NCI-H345 treated with DMSO at 0.1 percent for 48 hours (cell line): ENCODE results near the gene ERBB4.

ENCODE experiments used
- DNase-seq: peaks from one replicate; lab custom pipeline; 2025; ENCODE audit not compliant: unreplicated experiment; lab: John Stamatoyannopoulos, UW

Gene ERBB4

DNA sequence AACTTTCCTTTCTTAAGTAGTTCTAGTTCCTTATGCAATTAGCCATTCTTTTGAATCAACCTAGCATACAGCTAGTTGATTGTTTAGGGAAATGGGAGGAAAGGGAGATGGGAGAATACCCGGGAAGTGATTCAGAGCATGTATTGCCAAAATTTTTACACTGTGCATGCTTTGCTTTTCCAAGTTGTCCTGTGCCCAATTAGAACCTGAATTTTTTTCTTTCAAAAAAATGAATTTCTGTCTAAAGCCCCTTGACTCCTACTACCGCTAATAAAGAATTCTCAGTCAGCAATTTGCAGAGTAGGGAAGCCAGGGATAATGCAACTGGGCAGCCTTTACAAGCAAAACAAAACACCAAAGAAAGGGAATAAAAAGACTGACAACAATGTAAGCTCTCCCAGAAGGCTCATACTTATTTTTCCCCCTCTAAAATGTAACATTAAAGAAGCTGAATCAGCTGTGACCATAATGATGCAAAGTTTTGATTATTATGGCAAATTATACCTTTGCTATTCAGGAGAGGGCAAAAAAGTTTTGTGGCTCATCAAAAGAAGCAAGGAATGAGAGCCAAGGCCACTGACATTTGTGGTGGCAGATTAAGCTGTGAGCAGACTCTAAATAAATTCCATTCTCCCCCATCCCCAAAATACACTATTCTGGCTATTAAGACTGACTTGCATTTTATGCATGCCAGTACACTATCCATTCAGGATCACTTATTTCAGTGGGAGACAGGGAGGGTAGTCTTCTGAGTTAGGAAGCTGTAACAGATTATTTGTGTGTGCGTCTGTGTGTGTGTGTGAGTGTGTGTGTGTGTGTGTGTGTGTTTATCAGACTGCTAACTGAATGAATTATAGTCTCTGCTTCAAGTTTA lies 174.3 kb downstream of the ERBB4 start:
- no peak for DNase-seq

DNA sequence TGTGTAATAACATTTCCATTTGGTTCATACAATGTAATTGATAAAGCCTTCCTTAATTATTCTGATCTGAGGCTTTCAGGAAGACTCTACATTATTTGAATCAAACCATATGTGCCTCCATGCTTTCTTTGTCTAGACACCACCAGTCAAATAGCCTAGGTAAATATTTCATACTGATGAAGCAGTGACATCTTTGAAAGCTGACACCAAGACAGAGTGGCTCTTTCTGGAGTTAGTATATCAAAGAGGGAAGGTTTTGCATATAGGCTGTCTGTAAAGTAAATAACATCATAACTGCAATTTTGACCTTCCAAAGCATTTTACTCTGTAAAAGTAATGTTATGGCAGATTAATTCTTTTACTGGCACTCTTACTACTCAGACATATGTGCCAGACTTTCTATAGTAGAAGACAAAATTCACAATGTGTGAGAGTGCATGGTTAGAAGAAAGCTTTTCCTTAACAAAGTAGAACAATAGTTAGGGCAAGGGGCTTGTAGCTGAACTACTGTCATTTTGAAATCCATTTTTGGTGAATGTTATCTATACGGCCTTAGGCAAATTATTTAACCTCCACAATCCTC lies 177.3 kb downstream of the ERBB4 start:
- peak; percentile 1 for DNase-seq

DNA sequence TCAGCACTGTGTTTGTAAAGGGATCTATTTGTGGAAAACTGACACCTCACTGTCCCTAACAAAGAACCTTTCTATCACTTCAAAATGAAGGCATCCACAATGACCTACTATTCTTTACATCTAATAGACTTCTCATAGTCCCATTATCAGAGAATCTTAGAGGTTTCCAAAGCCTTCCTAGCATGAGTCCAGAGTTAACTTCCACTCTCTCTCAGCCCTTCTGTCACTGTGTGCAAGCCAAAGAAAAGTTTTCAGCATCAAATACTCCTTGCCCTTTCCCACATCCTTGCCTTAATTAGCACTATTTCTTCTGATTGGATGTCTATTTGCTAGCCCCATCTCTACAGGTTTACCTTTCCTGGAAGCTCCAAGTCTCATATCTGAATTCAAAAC lies 178.5 kb downstream of the ERBB4 start:
- no peak for DNase-seq

DNA sequence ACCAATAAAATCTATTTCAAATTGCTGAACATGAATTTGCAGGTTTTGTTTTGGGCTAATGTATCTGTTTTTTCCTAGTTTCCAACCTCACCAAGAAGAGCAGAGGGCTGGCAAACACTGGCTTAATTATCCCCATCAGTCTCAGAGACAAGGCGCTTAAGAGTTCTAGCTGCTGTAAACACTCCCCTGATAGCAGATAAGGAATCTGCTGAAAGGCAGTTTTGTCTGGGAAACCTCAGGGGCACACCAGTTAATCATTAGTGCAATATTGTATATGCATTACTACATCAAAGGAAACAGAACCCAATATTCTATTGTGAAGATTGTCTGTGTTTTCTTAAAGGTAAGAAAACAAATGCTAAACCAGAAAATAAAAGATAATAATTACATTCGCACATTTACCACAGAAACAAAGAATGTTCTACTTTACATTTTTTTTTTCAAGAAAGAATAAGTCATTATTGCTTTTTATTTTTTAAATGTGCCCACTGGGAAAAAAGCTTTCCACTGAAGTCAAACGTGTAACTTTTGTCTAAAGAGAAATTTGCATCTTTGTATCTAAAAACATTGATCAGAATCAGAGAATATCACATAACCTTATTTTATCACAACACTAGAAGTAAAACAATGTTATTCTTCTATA lies 179.1 kb downstream of the ERBB4 start:
- DNase-seq, result no peak

DNA sequence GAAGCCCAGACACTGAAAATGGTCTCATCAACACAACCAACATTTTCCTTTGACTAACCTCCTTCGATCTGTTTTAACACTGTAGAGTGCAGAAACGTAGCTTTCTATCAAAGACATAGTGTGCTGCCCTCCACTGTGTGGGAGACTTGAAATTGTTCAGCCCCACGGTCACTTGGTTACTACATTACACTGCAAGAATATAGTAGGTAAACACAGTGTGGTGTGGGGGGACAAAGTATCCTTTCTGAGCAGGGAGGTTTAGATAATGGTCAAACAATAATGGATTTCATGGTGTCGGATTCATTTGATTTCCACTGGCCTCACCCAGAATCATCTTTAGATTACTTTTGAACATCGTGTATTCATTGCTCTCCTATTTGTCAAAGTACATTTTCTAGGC lies 181.0 kb downstream of the ERBB4 start:
- no peak for DNase-seq

DNA sequence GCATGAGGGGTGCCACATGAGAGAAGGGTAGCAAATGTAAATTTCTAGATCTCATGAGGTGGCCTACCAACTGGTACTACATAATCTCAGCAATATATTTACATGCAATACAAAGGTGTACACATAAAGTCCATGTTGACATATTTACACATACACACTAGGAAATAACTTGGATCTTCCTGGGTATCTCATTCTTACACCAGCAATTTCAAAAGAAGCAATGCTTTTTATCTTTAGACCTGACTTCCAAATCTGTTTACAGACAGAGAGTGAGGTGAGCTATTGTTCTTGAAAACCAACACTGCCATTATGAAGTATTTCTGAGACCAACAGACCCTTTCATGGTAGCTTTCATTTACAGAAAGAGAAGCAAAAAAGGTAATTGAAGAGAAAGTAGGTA lies 184.2 kb downstream of the ERBB4 start:
- DNase-seq, result no peak

DNA sequence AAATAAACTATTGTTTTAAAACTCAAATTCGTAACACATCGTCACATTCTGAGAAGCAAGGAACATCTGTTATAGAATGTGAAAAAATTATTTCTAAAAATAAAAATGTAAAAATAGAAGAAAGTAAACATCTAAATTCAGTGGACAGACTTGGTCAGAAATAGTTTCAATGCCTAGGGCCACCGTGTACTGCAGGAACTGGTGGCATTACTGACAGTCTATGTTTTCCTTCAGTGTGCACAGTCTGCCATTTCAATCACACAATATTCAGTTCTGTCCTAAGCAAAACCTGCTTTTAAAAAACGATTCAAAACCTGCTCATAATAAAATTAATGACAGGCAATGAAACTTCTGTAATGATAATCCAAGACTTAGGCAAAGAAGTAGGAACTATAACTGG lies 190.1 kb downstream of the ERBB4 start:
- DNase-seq, result no peak

DNA sequence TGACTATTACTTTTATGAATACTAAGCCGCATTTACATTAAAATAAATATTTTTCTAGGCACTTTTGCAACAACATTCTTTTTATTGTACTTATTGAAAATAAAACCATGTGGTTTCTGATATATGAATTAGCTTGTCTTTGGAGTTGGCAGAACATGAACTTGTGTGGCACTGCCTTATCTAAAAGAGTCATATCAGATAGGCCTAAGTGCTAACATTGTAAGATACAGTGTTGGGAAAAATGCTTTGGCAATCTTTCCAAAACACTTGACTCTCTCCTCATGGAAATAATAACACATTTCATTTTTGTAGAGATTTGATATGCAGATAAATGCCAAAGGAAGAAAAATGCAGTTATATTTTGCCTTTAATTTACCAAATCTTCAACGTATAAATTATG lies 191.7 kb downstream of the ERBB4 start:
- DNase-seq, result no peak

DNA sequence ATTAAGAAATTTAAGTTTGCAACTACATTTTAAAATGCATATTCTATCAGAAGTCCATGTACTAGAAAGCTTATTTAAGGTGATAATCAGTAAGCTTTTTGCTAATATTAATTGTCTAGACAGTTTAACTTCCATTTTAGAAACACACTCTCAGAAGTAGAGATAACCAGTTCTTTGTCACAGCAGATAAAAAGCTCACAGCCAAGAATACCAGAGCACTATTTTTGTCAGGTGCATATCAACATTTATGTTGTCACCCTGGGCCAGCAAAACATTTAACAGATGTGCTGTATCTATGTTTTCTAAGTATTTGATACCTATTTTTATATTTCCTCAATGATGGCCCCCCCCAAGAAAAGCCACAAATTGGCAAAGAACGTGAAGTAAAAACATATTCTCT lies 192.6 kb downstream of the ERBB4 start:
- DNase-seq, result no peak

DNA sequence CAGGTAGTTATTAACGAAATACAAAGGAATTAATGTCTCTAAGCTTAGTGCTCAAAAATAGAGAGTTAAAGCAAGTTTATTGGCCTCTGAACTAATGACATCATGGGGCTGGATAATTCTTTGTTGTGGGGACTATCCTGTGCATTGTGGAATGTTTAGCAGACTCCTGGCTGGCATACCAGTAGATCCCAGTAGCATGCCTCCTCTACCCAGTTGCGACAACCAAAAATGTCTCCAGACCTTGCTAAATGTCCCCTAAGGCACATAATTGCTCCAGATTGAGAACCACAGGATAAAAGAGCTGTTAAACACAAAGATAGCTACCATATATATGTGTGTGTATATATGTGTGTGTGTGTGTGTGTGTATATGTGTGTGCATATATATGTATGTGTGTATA lies 194.5 kb downstream of the ERBB4 start:
- DNase-seq, result no peak

DNA sequence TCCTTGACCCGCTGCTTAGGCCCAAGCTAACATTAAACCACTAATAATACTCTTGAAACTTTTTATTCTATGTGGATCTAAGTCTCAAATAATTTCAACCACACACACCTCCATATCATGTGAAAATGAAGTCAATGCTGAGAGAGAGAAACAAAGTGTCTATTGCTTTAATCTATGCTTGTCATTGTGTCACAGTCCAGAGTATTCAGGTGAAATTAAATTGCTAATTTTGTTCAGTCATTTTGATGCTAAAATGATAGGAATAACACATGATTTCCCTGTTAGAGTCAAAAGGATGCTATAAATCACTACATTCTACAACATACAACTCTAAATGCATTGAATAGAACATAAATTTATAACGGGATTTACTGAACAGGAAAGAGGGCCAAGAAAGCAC lies 195.4 kb downstream of the ERBB4 start:
- DNase-seq, result no peak

DNA sequence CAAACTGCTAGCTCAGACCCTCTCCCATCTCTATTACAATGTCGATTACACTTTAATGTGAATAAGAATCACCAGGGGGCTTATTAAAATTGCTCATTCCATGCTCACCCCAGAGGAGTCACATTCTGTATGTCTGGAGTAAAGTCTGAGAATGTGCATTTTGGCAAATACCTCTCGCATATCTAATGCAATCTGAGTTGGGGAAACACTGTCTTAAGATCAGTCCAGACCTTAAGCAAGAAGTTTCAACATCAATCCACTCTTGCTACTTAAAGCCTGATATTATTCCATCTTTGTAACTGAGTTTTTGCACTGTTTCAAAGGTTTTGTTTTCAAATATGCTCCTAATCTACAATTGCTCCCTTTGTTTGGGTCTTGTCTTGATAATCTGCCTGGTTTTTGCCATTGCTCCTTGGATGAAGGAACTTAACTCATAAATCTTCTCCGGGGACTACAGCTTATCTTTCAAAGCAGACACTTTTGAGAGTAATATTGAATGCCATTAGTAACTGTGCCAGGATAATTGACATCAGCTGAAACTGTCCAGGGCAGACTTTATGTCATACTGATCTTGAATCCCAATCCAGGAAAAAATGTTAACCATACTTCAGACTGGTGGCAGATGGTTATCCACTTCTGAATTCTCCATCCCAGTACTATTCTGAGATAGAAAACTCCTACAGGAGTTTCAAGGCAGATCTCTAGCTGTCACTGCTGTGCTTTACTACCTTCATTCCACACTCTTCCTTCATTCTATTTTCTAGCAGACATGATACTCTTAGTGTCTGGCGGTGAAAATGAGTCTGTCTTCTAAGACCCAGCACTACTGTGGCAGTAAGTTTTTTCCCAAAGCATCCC lies 200.9 kb downstream of the ERBB4 start:
- DNase-seq, result no peak

DNA sequence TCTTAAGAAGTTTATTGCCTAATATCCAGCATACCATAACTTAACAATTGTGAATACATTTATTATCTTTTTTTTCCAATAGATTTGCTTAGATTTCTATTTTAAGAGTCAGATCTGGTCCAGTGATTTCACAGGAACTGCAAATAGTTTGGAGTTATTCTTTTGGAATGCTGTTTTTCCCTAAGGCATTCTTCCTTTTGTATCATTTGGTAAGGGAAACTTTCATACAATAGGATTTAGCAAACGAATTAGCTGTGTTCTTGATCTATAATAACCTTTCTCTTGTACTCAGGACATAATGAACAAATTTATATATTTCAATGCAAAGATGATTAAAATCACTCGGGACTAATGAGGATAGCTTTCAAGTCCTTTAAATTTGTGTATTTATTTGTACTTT lies 201.6 kb downstream of the ERBB4 start:
- no peak for DNase-seq

DNA sequence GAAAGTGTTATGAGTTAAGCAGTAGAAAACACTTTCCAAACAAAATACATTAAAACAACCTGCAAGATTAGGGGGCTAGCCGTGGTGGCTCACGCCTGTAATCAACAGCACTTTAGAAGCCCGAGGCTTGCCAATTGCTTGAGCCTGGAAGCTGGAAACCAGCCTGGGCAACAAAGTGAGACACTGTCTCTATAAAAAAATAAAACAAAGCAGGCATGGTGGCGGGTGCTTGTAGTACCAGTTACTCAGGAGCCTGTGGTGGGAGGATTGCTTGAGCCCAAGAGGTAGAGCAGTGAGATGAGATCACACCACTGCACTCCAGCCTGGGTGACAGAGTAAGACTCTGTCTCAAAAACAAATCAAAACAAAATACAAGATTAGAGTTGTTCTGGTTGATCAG lies 208.3 kb downstream of the ERBB4 start:
- DNase-seq, result no peak

DNA sequence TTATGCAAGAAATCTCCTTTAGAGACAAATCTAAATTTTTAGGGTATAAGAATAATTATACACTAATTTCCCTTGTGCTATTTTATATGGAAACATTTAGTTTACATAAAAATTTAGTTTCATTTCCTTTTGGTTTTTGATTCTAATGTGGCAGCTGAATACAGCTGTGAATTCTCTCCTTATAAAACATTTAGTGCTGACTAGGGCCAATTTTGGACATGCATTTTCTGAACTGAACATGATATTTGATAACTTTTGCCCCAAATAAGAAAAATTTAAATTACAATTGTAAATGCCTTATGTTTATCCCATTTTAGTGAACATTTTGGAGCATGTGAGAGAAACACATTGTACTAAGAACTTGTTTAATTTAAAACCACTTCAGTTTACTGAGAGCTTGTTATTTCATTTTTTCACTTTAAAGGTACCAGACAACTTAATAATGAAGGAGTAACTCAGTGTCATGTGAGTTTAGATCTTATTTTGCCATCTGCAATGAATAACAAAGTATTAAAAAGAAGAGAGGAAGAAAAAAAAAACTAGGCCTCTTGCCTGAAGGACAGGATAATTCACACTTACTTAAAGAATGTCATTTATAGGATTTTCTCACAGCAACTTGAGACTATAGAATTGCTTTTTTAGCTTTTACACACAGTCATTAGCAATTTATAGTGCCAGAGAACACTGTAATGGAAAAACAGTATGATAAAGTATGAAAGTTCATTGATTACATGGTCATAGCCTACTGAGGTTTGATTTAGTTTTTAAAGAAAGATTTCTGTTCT lies 209.7 kb downstream of the ERBB4 start:
- DNase-seq, result no peak

DNA sequence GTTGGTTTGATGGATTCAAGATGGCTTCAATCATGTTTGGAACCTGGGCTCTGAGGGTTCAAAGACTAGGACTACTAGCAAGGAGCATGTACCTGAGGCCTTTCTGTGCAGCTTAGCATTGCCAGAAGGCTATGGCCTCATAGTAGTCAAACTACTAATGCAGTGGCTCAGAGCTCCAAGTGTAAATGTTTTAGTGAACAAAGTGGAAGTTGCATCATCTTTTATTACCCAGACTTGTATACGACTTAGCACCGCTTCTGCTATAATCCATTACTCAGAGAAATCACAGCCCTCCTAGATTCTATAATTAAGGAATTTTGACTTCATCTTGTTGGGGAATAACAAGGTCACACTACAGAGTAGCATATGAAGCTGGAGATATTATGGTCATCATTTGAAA lies 210.5 kb downstream of the ERBB4 start:
- DNase-seq, result no peak

DNA sequence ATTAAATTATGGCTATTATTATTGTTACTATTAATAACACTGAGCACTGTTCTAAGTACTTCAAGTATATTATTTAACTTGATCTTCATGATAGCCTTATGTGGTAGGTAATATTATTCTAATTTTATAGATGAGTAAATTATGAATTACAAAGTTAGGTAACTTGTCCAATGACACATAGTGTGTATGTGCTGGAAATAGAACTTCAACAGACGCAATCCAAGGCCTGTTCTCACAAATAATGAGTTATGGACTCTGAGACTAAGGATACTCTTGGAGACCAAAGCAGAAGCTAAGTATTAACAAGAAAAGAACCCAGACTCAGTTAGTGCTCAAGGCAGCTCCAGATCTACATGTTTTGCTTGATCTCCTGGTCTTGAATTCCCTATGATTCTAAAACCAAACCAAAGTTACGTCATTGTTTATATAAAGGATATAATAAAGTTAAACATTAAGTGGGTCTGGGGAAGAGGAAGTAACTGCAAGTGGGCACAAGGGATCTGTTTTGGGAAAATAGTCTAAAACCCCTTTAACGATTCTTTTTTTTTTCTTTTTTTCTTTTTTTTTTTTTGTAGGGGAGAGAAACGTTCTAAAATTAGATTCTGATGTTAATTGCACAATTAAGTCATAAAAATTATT lies 211.3 kb downstream of the ERBB4 start:
- no peak for DNase-seq

DNA sequence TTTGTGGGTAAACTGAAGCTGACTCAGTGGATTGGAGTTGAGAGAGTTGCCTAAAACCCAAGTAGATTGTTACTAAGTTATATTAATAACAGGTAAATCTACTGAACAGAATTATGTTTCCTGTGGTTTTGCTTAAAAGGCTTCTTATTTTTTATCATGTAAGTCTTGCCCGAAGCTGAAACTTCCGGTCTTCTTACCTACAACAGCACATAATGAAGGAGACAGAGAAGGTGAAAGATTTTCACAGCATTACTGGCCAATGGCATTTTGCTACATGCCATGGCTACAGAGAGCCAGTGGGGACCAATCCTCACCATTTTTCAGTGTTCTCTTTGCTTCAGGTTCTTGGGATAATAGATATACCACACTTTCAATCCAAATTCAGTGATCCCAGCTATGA lies 220.0 kb downstream of the ERBB4 start:
- DNase-seq, result no peak

DNA sequence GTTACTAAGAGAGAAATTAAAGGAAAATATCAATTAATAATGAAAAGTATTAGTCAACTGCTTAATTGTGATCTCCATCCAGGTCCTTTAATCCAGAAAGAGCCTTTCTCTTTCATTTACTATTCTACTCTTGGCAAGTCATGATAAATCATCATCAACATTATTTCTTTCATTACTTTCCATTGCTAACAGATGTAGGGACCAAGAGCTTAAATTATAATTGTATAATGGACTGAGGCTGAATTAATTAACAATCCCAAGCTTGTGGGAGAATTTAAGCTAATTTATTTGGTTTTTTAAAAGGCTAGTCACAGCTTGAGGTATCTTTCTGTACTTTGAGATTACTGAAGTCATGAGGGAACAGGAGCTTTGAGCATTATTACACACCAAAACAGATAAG lies 223.9 kb downstream of the ERBB4 start:
- no peak for DNase-seq

DNA sequence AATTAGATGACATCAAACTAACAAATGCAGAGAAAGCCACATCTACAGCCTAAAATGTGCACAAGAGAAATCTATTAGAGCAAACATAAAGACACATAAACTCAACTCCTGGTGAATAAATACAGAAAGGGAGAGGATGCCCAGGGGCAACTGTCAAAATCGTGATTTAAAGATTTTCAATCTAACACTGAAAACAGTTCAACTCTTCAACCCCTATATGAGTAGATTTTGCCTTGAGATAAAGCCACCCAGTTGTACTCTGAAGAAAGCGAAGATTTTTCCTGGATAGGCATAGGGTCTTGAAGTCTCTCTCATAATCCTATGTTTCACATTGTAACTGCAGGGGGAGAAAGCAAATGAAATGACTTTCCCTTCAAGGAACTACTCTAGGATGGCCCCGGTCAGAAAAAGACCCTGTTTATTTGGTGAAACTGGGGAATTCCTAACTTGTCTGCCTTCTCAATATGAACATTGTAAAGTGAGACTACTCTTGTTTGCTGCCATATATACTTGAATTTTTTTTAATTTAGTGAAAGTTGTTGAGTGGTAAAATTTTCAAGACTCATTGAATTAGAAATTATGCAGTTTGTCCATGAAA lies 226.7 kb downstream of the ERBB4 start:
- DNase-seq, result no peak
